PC-9 (cell line): ENCODE data around the gene PNKP. TPM values are rescaled to one million over a fixed set of nuclear protein-coding genes. Genes with fewer than 3 reads are reported as not detected.

Experiments used
- BruUV-seq: library from RNA; stranded (reverse); fragments of 400-500 nt; replicated peaks from 2 replicates; lab custom pipeline; 2021; lab: Mats Ljungman, UMichigan
- CTCF ChIA-PET: fragments of 300-600 bp; sonication (Branson Sonifier 250); formaldehyde crosslinking; loops from one replicate; lab custom pipeline; 2022; ENCODE audit warnings: antibody characterized with exemption; lab: Charles Lee
- POLR2A ChIA-PET: fragments of 300-600 bp; sonication (Branson Sonifier 250); formaldehyde crosslinking; loops from one replicate; lab custom pipeline; 2022; ENCODE audit warnings: antibody characterized with exemption; ENCODE audit not compliant: unreplicated experiment; lab: Charles Lee
- DNase-seq, 2 experiments: peaks; one replicate each; pipeline versions ENCODE4 v3.0.0 to v3.0.0-alpha.2; 2015 to 2022; ENCODE audit warnings: mixed read lengths in 1 of 2
- H2AFZ ChIP-seq: fragments of 200-600 bp; sonication (generic); 2 replicates; pipeline ENCODE4 v1.8.1; 2017; ENCODE audit warnings: antibody characterized with exemption
- H3F3A ChIP-seq: fragments of 200-600 bp; sonication (generic); 2 replicates; pipeline ENCODE4 v1.8.1; 2017; ENCODE audit warnings: antibody characterized with exemption, mild to moderate bottlenecking, low read depth; ENCODE audit not compliant: insufficient read depth
- H3K27ac ChIP-seq: fragments of 200-600 bp; sonication (generic); 2 replicates; pipeline ENCODE4 v1.6.1; 2016; ENCODE audit warnings: mixed run types
- H3K27me3 ChIP-seq: fragments of 200-600 bp; sonication (generic); 2 replicates; pipeline ENCODE4 v1.6.1; 2016; ENCODE audit warnings: low read depth, mixed run types; ENCODE audit not compliant: insufficient read depth
- H3K36me3 ChIP-seq: fragments of 200-600 bp; sonication (generic); 2 replicates; pipeline ENCODE4 v1.6.1; 2016; ENCODE audit warnings: low read depth, mixed run types
- H3K4me1 ChIP-seq: fragments of 200-600 bp; sonication (generic); replicated peaks from 2 replicates; pipeline ENCODE4 v1.6.1; 2016; ENCODE audit warnings: mixed run types; ENCODE audit not compliant: insufficient read depth
- H3K4me2 ChIP-seq: fragments of 200-600 bp; sonication (generic); 2 replicates; pipeline ENCODE4 v1.6.1; 2017; ENCODE audit warnings: mixed run types
- H3K4me3 ChIP-seq: fragments of 200-600 bp; sonication (generic); 2 replicates; pipeline ENCODE4 v1.6.1; 2016; ENCODE audit warnings: mixed run types
- H3K79me2 ChIP-seq: fragments of 200-600 bp; sonication (generic); 2 replicates; pipeline ENCODE4 v1.6.1; 2017; ENCODE audit warnings: low read depth, mixed run types
- H3K9me2 ChIP-seq: fragments of 200-600 bp; sonication (generic); 2 replicates; pipeline ENCODE4 v1.8.1; 2017; ENCODE audit warnings: mild to moderate bottlenecking; ENCODE audit not compliant: insufficient read depth
- H3K9me3 ChIP-seq: fragments of 200-600 bp; sonication (generic); 2 replicates; pipeline ENCODE4 v1.8.1; 2016; ENCODE audit warnings: low read depth; ENCODE audit not compliant: insufficient read depth
- H4K20me1 ChIP-seq: fragments of 200-600 bp; sonication (generic); 2 replicates; pipeline ENCODE4 v1.8.1; 2017; ENCODE audit not compliant: insufficient read depth
- CTCF ChIP-seq: fragments of 200-600 bp; sonication (generic); conservative IDR thresholded peaks from 2 replicates; pipeline ENCODE4 v1.6.1; 2017; ENCODE audit warnings: mixed run types, antibody characterized with exemption, mild to moderate bottlenecking, moderate library complexity
- EZH2 ChIP-seq: fragments of 200-600 bp; sonication (generic); IDR thresholded peaks from 2 replicates; pipeline ENCODE4 v1.8.0; 2017; ENCODE audit warnings: antibody characterized with exemption, low read depth
- intact Hi-C: fragments of 100-400 bp; cut with micrococcal nuclease; formaldehyde crosslinking; loops from one replicate; pipeline ENCODE4 v1.10.0; 2022; ENCODE audit not compliant: unreplicated experiment
- total RNA-seq: library from RNA; stranded (reverse); gene quantifications from 2 replicates; pipeline ENCODE4 v1.2.3, GENCODE V29; 2021

The PNKP gene
- total RNA-seq, 1 experiment from 2014 or later = 82.7 TPM

GRCh38 chr19:49861541-49862378 lies 5.6 kb downstream of the PNKP start:
- CTCF ChIA-PET = no interaction called here

GRCh38 chr19:49861107-49861506 lies 6.3 kb downstream of the PNKP start:
- H3K27me3 ChIP-seq = no peaks in the 10 kb centered on the region
- peaks cover 77% of the 10 kb centered on the region for H4K20me1 ChIP-seq
- H3K4me1 ChIP-seq = peaks cover 17% of the 10 kb centered on the region
- ChIA-PET CTCF (no interaction called here), POLR2A (no interaction called here)
- no peak overlapping the region for H3K4me2 ChIP-seq
- H3K36me3 ChIP-seq = peaks cover 21% of the 10 kb centered on the region
- peaks cover 71% of the 10 kb centered on the region for H3F3A ChIP-seq
- no peak overlapping the region for H3K4me3 ChIP-seq
- peaks cover 33% of the 10 kb centered on the region for H3K79me2 ChIP-seq
- BruUV-seq = no TSS peak
- TF ChIP-seq CTCF = no peak
- no peak for TF ChIP-seq EZH2
- intact Hi-C loops = no loop called here
- no peak for DNase-seq
- H2AFZ ChIP-seq = no peak overlapping the region
- H3K9me2 ChIP-seq = no peaks in the 10 kb centered on the region
- no peak overlapping the region for H3K27ac ChIP-seq
- no peaks in the 10 kb centered on the region for H3K9me3 ChIP-seq

More at GRCh38 chr19:49861541-49862378, 5.6 kb downstream of the PNKP start:
- Histone ChIP-seq H3K4me2 (no peak overlapping the region), H3K27me3 (no peaks in the 10 kb centered on the region), H3K4me1 (peaks cover 22% of the 10 kb centered on the region), H3K9me3 (no peaks in the 10 kb centered on the region), H4K20me1 (peaks cover 78% of the 10 kb centered on the region), H3K36me3 (peaks cover 21% of the 10 kb centered on the region), H3K79me2 (peaks cover 40% of the 10 kb centered on the region), H3K4me3 (no peak overlapping the region), H3K9me2 (no peaks in the 10 kb centered on the region), H2AFZ (no peak overlapping the region), H3F3A (peaks cover 71% of the 10 kb centered on the region), H3K27ac (no peak overlapping the region)
- intact Hi-C loops = no loop called here
- POLR2A ChIA-PET = interaction anchor here (0.6 kb wide), 1 partner anchor 36 kb away, joined by 8 read pairs; no protein-coding TSS in a partner anchor
- no TSS peak for BruUV-seq
- TF ChIP-seq CTCF = no peak
- no peak for TF ChIP-seq EZH2
- DNase-seq = no peak

- no peaks in the 10 kb centered on the region for H3K9me3 ChIP-seq
- H2AFZ ChIP-seq = no peak overlapping the region
- peaks cover 11% of the 10 kb centered on the region; the same call in 1 of the 2 replicates for H3K4me1 ChIP-seq
- no peaks in the 10 kb centered on the region for H3K27me3 ChIP-seq
- no peak overlapping the region for H3K4me2 ChIP-seq
- ChIA-PET CTCF (interaction anchor here (0.6 kb wide), 1 partner anchor 110 kb away, joined by 22 read pairs; no protein-coding TSS in a partner anchor), POLR2A (no interaction called here)
- intact Hi-C loops = no loop called here
- DNase-seq = no peak
- H3K4me3 ChIP-seq = no peak overlapping the region
- BruUV-seq = no TSS peak
- H4K20me1 ChIP-seq = peaks cover 77% of the 10 kb centered on the region
- H3F3A ChIP-seq = peaks cover 71% of the 10 kb centered on the region
- H3K27ac ChIP-seq = no peak overlapping the region
- H3K79me2 ChIP-seq = peaks cover 30% of the 10 kb centered on the region
- H3K9me2 ChIP-seq = no peaks in the 10 kb centered on the region
- TF ChIP-seq CTCF (no peak), EZH2 (no peak)
- peaks cover 21% of the 10 kb centered on the region for H3K36me3 ChIP-seq
These were observed 6.9 kb downstream of the PNKP start for GRCh38 chr19:49860336-49861102.
